ENCODE measurements around the gene MTOR. TPM values are rescaled to one million over a fixed set of nuclear protein-coding genes. Genes with fewer than 3 reads are reported as not detected.
"Not testable (repeated sequence)": the region's sequence is repeated elsewhere in the genome, so short reads cannot be mapped to it uniquely, and the experiment has no call there.

MTOR gene
- total RNA-seq, 1 donor from 2014 or later = 82.4 TPM

GRCh38 chr1:11273595-11274234 is 11.4 kb upstream of the MTOR start:
- no peaks in the 10 kb centered on the region for H3K36me3 Mint-ChIP-seq (ENCODE audit: unreplicated experiment)
- H3K4me3 Mint-ChIP-seq (ENCODE audit: unreplicated experiment) = peak overlapping the region; percentile 93
- H3K9me3 Mint-ChIP-seq (ENCODE audit: unreplicated experiment) = peaks cover 4% of the 10 kb centered on the region
- no peak for TF ChIP-seq CTCF (IDR thresholded peaks at IDR 0.05; ENCODE audit: partially characterized antibody, unreplicated experiment)
- H3K27me3 Mint-ChIP-seq (ENCODE audit: unreplicated experiment) = peaks cover 4% of the 10 kb centered on the region
- peaks cover 5% of the 10 kb centered on the region for H3K4me1 Mint-ChIP-seq (ENCODE audit: low read depth, unreplicated experiment)
- peak overlapping the region; percentile 90 for H3K27ac Mint-ChIP-seq (ENCODE audit: unreplicated experiment)
- no peak for DNase-seq

DNA sequence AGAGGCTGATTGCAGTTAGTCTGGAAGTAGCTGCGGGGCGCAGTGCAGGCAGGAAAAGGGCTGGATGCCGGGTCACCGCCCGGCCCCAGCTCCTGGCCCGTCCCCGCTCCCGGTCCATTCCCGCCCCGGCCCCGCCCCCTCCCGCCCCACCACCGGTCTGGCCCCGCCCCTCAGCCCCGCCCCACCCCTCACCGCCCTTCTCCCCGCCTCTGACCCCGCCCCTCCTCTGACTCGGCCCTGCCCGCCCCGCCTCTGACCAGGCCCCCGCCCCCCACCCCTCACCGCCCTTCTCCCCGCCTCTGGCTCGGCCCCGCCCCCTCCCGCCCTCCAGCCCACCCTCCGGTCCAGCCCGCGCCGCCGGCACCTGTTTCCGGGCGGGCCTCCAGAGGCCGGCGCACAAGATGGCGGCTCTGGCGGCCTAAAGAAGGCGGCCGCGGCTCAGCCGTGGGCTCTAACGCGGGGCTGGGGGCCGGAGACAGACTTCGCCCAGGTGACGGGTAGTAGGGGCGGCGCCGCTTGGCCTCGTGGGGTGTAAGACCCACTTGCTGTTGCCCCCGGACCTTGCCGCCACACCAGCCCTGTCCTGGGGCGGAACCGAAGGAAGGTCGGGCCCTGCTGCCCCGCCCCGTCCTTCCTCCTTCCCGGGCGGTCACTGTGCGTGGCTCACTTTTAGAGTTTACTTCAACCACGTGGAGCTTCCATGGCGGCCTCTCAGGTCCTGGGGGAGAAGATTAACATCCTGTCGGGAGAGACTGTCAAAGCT is 10.7 kb upstream of the MTOR start, which contains the start of gene UBIAD1:
UBIAD1 (plus strand) TSS at position 367 of the 763 bp plus-strand sequence; CDS start at position 701, 334 bp downstream.
- TF ChIP-seq CTCF (IDR thresholded peaks at IDR 0.05; ENCODE audit: partially characterized antibody, unreplicated experiment) = no peak
- peak; percentile 90 for DNase-seq
- Mint-ChIP-seq H3K4me3 (ENCODE audit: unreplicated experiment) (peak within 1 kb of the TSS; percentile 93), H3K27me3 (ENCODE audit: unreplicated experiment) (peaks cover 4% of the 10 kb centered on the region), H3K4me1 (ENCODE audit: low read depth, unreplicated experiment) (peaks cover 5% of the 10 kb centered on the region), H3K9me3 (ENCODE audit: unreplicated experiment) (peaks cover 4% of the 10 kb centered on the region), H3K36me3 (ENCODE audit: unreplicated experiment) (no peaks in the 10 kb centered on the region), H3K27ac (ENCODE audit: unreplicated experiment) (peak within 1 kb of the TSS; percentile 90)

DNA sequence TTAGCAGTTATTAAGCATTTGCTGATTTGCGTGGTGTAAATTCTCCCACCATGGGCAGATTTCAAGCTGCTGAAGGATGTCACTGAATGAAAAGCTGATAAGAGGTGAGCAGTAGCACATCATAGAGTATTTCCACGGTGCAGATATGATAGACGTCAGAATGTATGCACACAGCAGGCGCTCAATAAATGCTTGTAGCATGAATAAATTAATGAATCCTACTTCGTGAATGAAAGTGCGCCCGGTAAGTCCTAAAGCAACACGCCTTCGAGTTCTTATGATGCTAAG is 10.1 kb upstream of the MTOR start:
- H3K9me3 Mint-ChIP-seq (ENCODE audit: unreplicated experiment) = peaks cover 4% of the 10 kb centered on the region
- peaks cover 4% of the 10 kb centered on the region for H3K27me3 Mint-ChIP-seq (ENCODE audit: unreplicated experiment)
- TF ChIP-seq CTCF (IDR thresholded peaks at IDR 0.05; ENCODE audit: partially characterized antibody, unreplicated experiment) = no peak
- peak overlapping the region; percentile 83 for H3K4me3 Mint-ChIP-seq (ENCODE audit: unreplicated experiment)
- DNase-seq = no peak
- H3K4me1 Mint-ChIP-seq (ENCODE audit: low read depth, unreplicated experiment) = peaks cover 5% of the 10 kb centered on the region
- H3K27ac Mint-ChIP-seq (ENCODE audit: unreplicated experiment) = peak overlapping the region; percentile 66
- H3K36me3 Mint-ChIP-seq (ENCODE audit: unreplicated experiment) = no peaks in the 10 kb centered on the region

DNA sequence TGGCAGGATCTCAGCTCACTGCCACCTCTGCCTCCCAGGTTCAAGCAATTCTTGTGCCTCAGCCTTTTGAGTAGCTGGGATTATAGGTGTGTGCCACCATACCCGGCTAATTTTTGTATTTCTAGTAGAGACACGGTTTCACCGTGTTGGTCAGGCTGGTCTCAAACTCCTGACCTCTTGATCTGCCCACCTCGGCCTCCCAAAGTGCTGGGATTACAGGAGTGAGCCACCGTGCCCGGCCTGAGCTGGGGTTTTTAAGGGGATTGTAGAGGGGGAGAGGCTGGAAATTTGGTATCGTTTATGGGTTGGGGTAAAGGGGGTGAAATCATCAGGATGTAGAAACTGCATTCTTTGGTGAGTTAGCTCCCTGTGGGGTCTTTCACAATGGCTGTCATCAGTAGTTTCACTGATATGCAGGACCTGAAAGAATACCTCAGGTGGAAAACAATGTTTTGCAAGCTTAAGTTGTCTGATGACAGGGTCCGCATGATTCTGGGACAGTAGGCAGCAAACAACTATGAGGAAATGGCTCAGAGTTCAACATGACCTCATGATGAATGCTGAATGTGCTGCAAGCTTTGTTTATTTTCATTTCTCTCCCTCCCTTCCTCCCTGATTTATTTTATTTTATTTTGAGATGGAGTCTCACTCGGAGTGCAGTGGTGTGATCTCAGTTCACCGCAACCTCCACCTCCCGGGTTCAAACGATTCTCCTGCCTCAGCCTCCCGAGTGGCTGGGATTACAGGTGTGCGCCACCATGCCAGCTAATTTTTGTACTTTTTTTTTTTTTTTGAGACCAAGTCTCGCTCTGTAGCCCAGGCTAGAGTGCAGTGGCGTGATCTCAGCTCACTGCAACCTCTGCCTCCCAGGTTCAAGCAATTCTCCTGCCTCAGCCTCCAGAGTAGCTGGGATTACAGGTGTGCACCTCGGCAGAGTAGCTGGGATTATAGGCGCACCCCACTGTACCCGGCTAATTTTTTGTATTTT is 5.3 kb upstream of the MTOR start:
- H3K36me3 Mint-ChIP-seq (ENCODE audit: unreplicated experiment); H3K4me3 Mint-ChIP-seq (ENCODE audit: unreplicated experiment); DNase-seq; H3K27me3 Mint-ChIP-seq (ENCODE audit: unreplicated experiment); H3K27ac Mint-ChIP-seq (ENCODE audit: unreplicated experiment); H3K9me3 Mint-ChIP-seq (ENCODE audit: unreplicated experiment); H3K4me1 Mint-ChIP-seq (ENCODE audit: low read depth, unreplicated experiment): not testable (repeated sequence)

DNA sequence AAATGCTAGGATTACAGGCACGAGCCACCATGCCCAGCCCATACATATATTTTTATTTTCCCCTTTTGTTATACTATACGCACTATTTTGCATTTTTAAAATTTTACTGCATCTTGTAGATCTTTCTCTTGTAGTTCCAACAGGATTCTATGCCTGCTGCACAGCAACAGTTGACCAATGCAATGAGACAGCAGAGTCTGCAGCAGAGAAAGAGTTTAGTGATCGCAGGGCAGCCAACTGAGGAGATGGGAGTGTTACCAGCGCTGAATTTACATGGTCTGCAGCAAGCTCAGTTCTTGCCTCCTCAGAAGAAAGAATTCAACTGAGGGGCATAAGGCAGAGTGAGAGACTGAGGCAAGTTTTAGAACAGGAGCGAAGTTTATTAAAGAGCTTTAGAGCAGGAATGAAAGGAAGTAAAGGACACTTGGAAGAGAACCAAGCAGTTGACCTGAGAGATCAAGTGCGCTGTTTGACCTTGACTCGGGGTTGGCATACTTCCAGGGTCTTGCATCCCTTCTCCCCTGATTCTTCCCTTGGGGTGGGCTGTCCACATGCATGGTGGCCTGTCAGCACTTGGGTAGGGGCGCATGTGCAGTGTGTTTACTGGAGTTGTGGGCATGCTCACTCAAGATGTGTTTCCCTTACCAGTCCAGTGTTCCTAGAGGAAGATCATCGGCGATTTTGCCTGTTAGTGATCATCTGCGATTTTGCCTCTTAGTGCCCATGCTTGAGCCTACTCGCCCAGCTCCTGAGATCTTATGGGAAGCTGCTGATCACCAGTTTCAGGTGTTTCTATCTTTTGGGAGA is 4.1 kb upstream of the MTOR start:
- H3K9me3 Mint-ChIP-seq (ENCODE audit: unreplicated experiment) = peaks cover 2% of the 10 kb centered on the region
- no peaks in the 10 kb centered on the region for H3K4me1 Mint-ChIP-seq (ENCODE audit: low read depth, unreplicated experiment)
- no peaks in the 10 kb centered on the region for H3K36me3 Mint-ChIP-seq (ENCODE audit: unreplicated experiment)
- H3K27me3 Mint-ChIP-seq (ENCODE audit: unreplicated experiment) = no peaks in the 10 kb centered on the region
- TF ChIP-seq CTCF (IDR thresholded peaks at IDR 0.05; ENCODE audit: partially characterized antibody, unreplicated experiment) = no peak
- no peak overlapping the region for H3K27ac Mint-ChIP-seq (ENCODE audit: unreplicated experiment)
- H3K4me3 Mint-ChIP-seq (ENCODE audit: unreplicated experiment) = no peak overlapping the region
- DNase-seq = no peak
